NCI-H345 treated with DMSO at 0.1 percent for 48 hours (cell line): ENCODE data around the gene PSMB4.
"Not testable (repeated sequence)": the region's sequence is repeated elsewhere in the genome, so short reads cannot be mapped to it uniquely, and the experiment has no call there.

ENCODE experiments used
- DNase-seq: peaks from one replicate; lab custom pipeline; 2025; ENCODE audit not compliant: unreplicated experiment; lab: John Stamatoyannopoulos, UW

PSMB4 gene

DNA sequence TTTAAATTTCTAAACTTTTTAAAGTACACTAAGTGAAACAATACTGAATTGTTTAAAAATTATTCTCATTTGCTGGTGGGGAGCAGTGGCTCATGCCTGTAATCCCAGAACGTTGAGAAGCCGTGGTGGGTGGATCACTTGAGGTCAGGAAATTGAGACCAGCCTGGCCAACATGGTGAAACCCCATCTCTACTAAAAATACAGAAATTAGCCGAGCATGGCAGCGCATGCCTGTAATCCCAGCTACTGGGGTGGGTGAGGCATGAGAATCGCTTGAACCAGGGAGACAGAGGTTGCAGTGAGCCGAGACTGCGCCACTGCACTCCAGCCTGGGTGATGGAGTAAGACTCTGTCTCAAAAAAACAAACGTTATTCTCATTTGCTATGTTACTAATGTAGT lies 38.0 kb downstream of the PSMB4 start:
- DNase-seq: not testable (repeated sequence)

DNA sequence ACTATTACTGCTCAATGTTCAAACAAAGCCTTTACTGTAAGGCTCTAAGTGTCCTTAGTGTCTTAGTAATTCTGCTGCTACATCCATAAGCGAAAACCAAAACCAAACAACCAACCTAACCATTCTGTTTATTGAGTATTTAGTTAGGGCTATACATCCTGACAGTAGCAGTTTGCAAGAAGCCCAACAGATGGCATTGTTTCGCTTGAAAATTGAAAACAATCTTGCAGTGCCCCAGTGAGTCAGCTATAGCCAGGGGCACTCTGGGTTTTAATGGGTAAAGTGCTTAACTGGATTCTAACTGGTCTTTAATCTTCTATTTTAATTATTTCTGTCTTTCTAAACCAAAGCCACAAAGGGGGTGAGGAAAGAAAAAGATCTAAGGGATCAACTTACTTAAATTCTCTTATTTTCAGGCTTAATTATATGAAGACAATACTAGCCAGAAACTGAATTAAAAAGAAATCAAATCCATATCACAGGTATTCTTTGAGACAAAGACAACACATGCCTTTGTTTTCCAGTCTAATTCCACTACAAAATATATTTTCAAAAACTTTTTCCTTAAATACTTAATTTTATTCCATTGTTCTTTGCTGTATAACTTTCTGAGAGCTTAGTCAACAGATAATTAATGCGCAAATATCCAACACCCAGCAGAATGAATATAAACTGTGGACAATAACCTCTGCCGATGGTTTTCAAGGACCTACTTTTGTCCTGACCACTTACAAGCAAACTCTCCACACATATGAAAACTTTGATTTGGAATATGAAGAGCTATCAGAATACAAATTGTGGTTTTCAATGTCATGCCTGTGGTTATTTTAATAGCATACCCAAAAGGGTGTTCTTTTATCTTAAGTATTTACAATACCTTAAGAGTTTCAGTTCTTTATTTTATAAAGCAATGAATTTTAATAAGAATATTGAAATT lies 44.7 kb downstream of the PSMB4 start:
- DNase-seq: peak; percentile 78

GRCh38 chr1:151444783-151445177 lies 45.4 kb downstream of the PSMB4 start:
- no peak for DNase-seq

- DNase-seq: no peak
Observed at GRCh38 chr1:151447696-151448095, 48.3 kb downstream of the PSMB4 start.
